ENCODE measurements around the gene EVC. TPM values are rescaled to one million over a fixed set of nuclear protein-coding genes. Genes with fewer than 3 reads are reported as not detected.
"Not testable (repeated sequence)": the region's sequence is repeated elsewhere in the genome, so short reads cannot be mapped to it uniquely, and the experiment has no call there.

The EVC gene
- total RNA-seq, 4 donors from 2014 or later, result 12.2 to 24.1 (median 22.3) TPM

- TF ChIP-seq, protein P1, sequence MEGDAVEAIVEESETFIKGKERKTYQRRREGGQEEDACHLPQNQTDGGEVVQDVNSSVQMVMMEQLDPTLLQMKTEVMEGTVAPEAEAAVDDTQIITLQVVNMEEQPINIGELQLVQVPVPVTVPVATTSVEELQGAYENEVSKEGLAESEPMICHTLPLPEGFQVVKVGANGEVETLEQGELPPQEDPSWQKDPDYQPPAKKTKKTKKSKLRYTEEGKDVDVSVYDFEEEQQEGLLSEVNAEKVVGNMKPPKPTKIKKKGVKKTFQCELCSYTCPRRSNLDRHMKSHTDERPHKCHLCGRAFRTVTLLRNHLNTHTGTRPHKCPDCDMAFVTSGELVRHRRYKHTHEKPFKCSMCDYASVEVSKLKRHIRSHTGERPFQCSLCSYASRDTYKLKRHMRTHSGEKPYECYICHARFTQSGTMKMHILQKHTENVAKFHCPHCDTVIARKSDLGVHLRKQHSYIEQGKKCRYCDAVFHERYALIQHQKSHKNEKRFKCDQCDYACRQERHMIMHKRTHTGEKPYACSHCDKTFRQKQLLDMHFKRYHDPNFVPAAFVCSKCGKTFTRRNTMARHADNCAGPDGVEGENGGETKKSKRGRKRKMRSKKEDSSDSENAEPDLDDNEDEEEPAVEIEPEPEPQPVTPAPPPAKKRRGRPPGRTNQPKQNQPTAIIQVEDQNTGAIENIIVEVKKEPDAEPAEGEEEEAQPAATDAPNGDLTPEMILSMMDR (IDR thresholded peaks at IDR 0.05), result no peak
- no peak for TF ChIP-seq POLR2A (IDR thresholded peaks at IDR 0.05)
- intact Hi-C loops (cut with DNase I; ENCODE audit: low total_unique reads), result loop anchor here (10.0 kb wide), 2 partner anchors 346 to 756 kb away; partner anchors contain the start of gene STK32B
- 84 to 87% methylated on average over 12 of the region's 12 CpGs for WGBS, 2 donors
- H3K4me3 ChIP-seq (ENCODE audit: low read depth, poor library complexity, severe bottlenecking), result no peak overlapping the region
- no peak for DNase-seq (ENCODE audit: low spot score in 2 of 2)
Observed at GRCh38 chr4:5810770-5811430, 99.9 kb downstream of the EVC start.

DNA sequence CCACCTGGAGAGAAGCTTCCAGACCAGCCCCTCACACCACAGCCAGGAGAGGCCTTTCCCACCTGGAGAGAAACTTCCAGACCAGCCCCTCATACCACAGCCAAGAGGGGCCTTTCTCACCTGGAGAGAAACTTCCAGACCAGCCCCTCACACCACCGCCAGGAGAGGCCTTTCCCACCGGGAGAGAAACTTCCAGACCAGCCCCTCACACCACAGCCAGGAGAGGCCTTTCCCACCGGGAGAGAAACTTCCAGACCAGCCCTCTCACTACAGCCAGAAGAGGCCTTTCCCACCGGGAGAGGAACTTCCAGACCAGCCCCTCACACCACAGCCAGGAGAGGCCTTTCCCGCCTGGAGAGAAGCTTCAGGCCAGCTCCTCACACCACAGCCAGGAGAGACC is 101.1 kb downstream of the EVC start:
- DNase-seq (ENCODE audit: low spot score in 2 of 2); H3K4me3 ChIP-seq (ENCODE audit: low read depth, poor library complexity, severe bottlenecking): not testable (repeated sequence)
- intact Hi-C loops (cut with DNase I; ENCODE audit: low total_unique reads), result loop anchor here (10.0 kb wide), 2 partner anchors 347 to 757 kb away; partner anchors contain the start of gene STK32B
- WGBS, 2 donors, result 80 to 88% methylated on average over 5 of the region's 5 CpGs

DNA sequence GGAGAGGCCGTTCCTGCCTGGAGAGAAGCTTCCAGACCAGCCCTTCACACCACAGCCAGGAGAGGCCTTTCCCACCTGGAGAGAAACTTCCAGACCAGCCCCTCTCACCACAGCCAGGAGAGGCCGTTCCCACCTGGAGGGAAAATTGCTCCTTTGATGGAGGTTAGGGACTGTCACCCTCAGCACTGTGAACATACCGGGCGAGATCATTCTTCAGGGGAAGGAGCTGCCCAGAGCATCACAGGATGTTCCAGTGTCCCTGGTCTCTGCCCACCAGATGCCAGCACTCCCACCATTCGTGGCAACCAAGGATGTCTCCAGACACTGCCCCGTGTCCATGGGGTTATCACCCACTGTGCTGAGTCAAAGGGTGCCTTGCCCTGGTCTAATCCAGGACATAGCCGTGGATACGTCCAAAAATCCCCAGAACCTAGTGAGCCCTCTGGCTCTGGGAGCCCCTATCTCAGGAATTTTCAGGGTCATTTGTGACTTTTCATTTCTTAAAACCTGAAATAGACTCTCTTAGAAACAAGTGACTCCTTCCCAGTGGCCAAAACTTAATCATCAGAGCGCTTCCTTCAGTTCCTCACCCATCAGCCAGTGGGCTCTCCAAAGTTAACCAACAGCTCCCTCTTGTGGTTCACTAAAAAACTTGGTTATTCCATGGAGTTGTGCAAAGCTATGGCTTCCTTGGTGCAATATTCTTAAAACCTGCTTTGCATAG is 101.7 kb downstream of the EVC start:
- intact Hi-C loops (cut with DNase I; ENCODE audit: low total_unique reads), result loop anchor here (10.0 kb wide), 2 partner anchors 348 to 758 kb away; partner anchors contain the start of gene STK32B
- TF ChIP-seq, protein P1 (IDR thresholded peaks at IDR 0.05), result no peak
- no peak for TF ChIP-seq POLR2A (IDR thresholded peaks at IDR 0.05)
- no peak overlapping the region for H3K4me3 ChIP-seq (ENCODE audit: low read depth, poor library complexity, severe bottlenecking)
- WGBS, 2 donors, result 82 to 90% methylated on average over 9 of the region's 9 CpGs
- no peak for DNase-seq (ENCODE audit: low spot score in 2 of 2)

- no peak for DNase-seq (ENCODE audit: low spot score in 2 of 2)
- intact Hi-C loops (cut with DNase I; ENCODE audit: low total_unique reads), result loop anchor here (10.0 kb wide), 2 partner anchors 349 to 759 kb away; partner anchors contain the start of gene STK32B
- no peak for TF ChIP-seq POLR2A (IDR thresholded peaks at IDR 0.05)
- TF ChIP-seq, protein P1 (IDR thresholded peaks at IDR 0.05), result no peak
- no peak overlapping the region for H3K4me3 ChIP-seq (ENCODE audit: low read depth, poor library complexity, severe bottlenecking)
- 90 to 92% methylated on average over 7 of the region's 7 CpGs for WGBS, 2 donors
Observed at GRCh38 chr4:5813882-5814255, 102.9 kb downstream of the EVC start.

GRCh38 chr4:5814421-5814820 is 103.4 kb downstream of the EVC start:
- no peak for TF ChIP-seq POLR2A (IDR thresholded peaks at IDR 0.05)
- TF ChIP-seq, protein P1 (IDR thresholded peaks at IDR 0.05), result no peak
- no peak overlapping the region for H3K4me3 ChIP-seq (ENCODE audit: low read depth, poor library complexity, severe bottlenecking)
- intact Hi-C loops (cut with DNase I; ENCODE audit: low total_unique reads), result loop anchor here (10.0 kb wide), 2 partner anchors 350 to 760 kb away; partner anchors contain the start of gene STK32B
- no peak for DNase-seq (ENCODE audit: low spot score in 2 of 2)
- WGBS, 2 donors, result 90 to 95% methylated on average over 6 of the region's 6 CpGs

- H3K4me3 ChIP-seq (ENCODE audit: low read depth, poor library complexity, severe bottlenecking), result no peak overlapping the region
- TF ChIP-seq, protein P1 (IDR thresholded peaks at IDR 0.05), result no peak
- intact Hi-C loops (cut with DNase I; ENCODE audit: low total_unique reads), result loop anchor here (10.0 kb wide), 2 partner anchors 351 to 761 kb away; partner anchors contain the start of gene STK32B
- 89 to 94% methylated on average over 5 of the region's 5 CpGs for WGBS, 2 donors
- no peak for DNase-seq (ENCODE audit: low spot score in 2 of 2)
Observed at GRCh38 chr4:5815641-5816040, 104.6 kb downstream of the EVC start.

Measured in lower leg skin (tissue), 4 donors.